Hepatocyte (in vitro differentiated cells): ENCODE data around the gene APBB1IP.

Source experiments
- EZH2 ChIP-seq: fragments of 200-600 bp; sonication (generic); IDR thresholded peaks from 2 replicates; pipeline ENCODE4 v1.6.1; 2016; ENCODE audit warnings: antibody characterized with exemption, mild to moderate bottlenecking, borderline replicate concordance
- EZH2phosphoT487 ChIP-seq: fragments of 200-600 bp; sonication (generic); IDR thresholded peaks from one replicate; pipeline ENCODE4 v1.6.1; 2018; ENCODE audit warnings: antibody characterized with exemption, mild to moderate bottlenecking, low read depth, moderate library complexity; ENCODE audit not compliant: unreplicated experiment, severe bottlenecking
- TF ChIP-seq, protein P1 (sequence below): fragments of 200-600 bp; sonication (generic); IDR thresholded peaks from 2 replicates; pipeline ENCODE4 v1.5.1; 2016; ENCODE audit warnings: antibody characterized with exemption, mild to moderate bottlenecking; ENCODE audit not compliant: poor library complexity

DNA sequence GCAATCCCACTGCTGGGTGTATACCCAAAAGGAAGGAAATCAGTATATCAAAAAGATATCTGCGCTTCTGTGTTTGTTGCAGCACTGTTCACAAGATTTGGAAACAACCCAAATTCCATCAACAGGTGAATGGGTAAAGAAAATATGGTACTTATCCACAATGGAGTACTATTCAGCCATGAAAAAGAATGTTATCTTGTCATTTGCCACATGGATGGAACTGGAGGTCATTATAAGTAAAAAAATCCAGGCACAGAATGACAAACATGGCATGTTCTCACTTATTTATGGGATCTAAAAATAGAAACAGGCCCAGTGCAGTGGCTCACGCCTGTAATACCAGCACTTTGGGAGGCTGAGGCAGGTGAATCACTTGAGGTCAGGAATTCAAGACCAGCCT lies 15.7 kb downstream of the APBB1IP start:
- TF ChIP-seq, protein P1, sequence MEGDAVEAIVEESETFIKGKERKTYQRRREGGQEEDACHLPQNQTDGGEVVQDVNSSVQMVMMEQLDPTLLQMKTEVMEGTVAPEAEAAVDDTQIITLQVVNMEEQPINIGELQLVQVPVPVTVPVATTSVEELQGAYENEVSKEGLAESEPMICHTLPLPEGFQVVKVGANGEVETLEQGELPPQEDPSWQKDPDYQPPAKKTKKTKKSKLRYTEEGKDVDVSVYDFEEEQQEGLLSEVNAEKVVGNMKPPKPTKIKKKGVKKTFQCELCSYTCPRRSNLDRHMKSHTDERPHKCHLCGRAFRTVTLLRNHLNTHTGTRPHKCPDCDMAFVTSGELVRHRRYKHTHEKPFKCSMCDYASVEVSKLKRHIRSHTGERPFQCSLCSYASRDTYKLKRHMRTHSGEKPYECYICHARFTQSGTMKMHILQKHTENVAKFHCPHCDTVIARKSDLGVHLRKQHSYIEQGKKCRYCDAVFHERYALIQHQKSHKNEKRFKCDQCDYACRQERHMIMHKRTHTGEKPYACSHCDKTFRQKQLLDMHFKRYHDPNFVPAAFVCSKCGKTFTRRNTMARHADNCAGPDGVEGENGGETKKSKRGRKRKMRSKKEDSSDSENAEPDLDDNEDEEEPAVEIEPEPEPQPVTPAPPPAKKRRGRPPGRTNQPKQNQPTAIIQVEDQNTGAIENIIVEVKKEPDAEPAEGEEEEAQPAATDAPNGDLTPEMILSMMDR: no peak
- TF ChIP-seq EZH2 (no peak), EZH2phosphoT487 (no peak)
